GM18909 (cell line): ENCODE data around the gene ADAMTS17.

ENCODE experiments used
- ATAC-seq: cut with Tn5 transposase; IDR thresholded peaks from one replicate; pipeline ENCODE4 v1.9.1; 2021; ENCODE audit warnings: mild to moderate bottlenecking; ENCODE audit not compliant: unreplicated experiment, poor library complexity

The ADAMTS17 gene

GRCh38 chr15:100281096-100281917, 60.5 kb downstream of the ADAMTS17 start:
- ATAC-seq, result no peak

GRCh38 chr15:100279849-100280248, 61.9 kb downstream of the ADAMTS17 start:
- no peak for ATAC-seq

GRCh38 chr15:100279446-100279845, 62.3 kb downstream of the ADAMTS17 start:
- ATAC-seq, result no peak

GRCh38 chr15:100278596-100279380, 63.0 kb downstream of the ADAMTS17 start:
- ATAC-seq, result no peak

- ATAC-seq, result no peak
Observed at GRCh38 chr15:100277087-100277855, 64.5 kb downstream of the ADAMTS17 start.

GRCh38 chr15:100276506-100276905, 65.3 kb downstream of the ADAMTS17 start:
- no peak for ATAC-seq

- no peak for ATAC-seq
Observed at GRCh38 chr15:100275641-100276040, 66.1 kb downstream of the ADAMTS17 start.

- ATAC-seq, result no peak
Observed at GRCh38 chr15:100269831-100270230, 71.9 kb downstream of the ADAMTS17 start.

GRCh38 chr15:100266166-100266565, 75.6 kb downstream of the ADAMTS17 start:
- no peak for ATAC-seq

GRCh38 chr15:100265641-100266035, 76.1 kb downstream of the ADAMTS17 start:
- no peak for ATAC-seq

- ATAC-seq, result no peak
Observed at GRCh38 chr15:100264994-100265640, 76.7 kb downstream of the ADAMTS17 start.

GRCh38 chr15:100263721-100264455, 77.9 kb downstream of the ADAMTS17 start:
- no peak for ATAC-seq

- ATAC-seq, result no peak
Observed at GRCh38 chr15:100263031-100263430, 78.7 kb downstream of the ADAMTS17 start.

- ATAC-seq, result no peak
Observed at GRCh38 chr15:100261302-100262240, 80.2 kb downstream of the ADAMTS17 start.

GRCh38 chr15:100259266-100259665, 82.5 kb downstream of the ADAMTS17 start:
- no peak for ATAC-seq

GRCh38 chr15:100256970-100257650, 84.7 kb downstream of the ADAMTS17 start:
- no peak for ATAC-seq

- ATAC-seq, result no peak
Observed at GRCh38 chr15:100256101-100256969, 85.4 kb downstream of the ADAMTS17 start.
